ENCODE measurements around the gene CD160. TPM values are rescaled to one million over a fixed set of nuclear protein-coding genes. Genes with fewer than 3 reads are reported as not detected.

The CD160 gene
- total and polyA plus RNA-seq, 5 donors: not detected

GRCh38 chr1:145695821-145696629 is 23.3 kb upstream of the CD160 start:
- H3K4me1 ChIP-seq (ENCODE audit: control insufficient read depth, insufficient read depth, low read length): no peaks in the 10 kb centered on the region
- no peak for DNase-seq
- intact Hi-C loops (cut with DNase I): no loop called here
- ATAC-seq: no peak
- no peak overlapping the region for H3K4me3 ChIP-seq (ENCODE audit: low read length)
- H3K27me3 ChIP-seq (ENCODE audit: control insufficient read depth, insufficient read depth): no peaks in the 10 kb centered on the region
- 64% methylated on average over 5 of the region's 5 CpGs for WGBS
- H3K27ac ChIP-seq (ENCODE audit: low read length): no peak overlapping the region
- H3K9me3 ChIP-seq (ENCODE audit: control insufficient read depth, low read length): no peaks in the 10 kb centered on the region

GRCh38 chr1:145696630-145696960 is 22.7 kb upstream of the CD160 start:
- intact Hi-C loops (cut with DNase I): no loop called here
- no peak for ATAC-seq

GRCh38 chr1:145701306-145701862 is 17.9 kb upstream of the CD160 start:
- Histone ChIP-seq H3K4me3 (ENCODE audit: low read length) (no peak overlapping the region), H3K4me1 (ENCODE audit: control insufficient read depth, insufficient read depth, low read length) (no peaks in the 10 kb centered on the region), H3K9me3 (ENCODE audit: control insufficient read depth, low read length) (no peaks in the 10 kb centered on the region), H3K27me3 (ENCODE audit: control insufficient read depth, insufficient read depth) (no peaks in the 10 kb centered on the region), H3K27ac (ENCODE audit: low read length) (no peak overlapping the region)
- no peak for ATAC-seq
- intact Hi-C loops (cut with DNase I): no loop called here
- 79% methylated on average over 2 of the region's 2 CpGs for WGBS
- no peak for DNase-seq

More at GRCh38 chr1:145696630-145696960, 22.7 kb upstream of the CD160 start:
- H3K4me3 ChIP-seq (ENCODE audit: low read length): no peak overlapping the region
- H3K9me3 ChIP-seq (ENCODE audit: control insufficient read depth, low read length): no peaks in the 10 kb centered on the region
- H3K27me3 ChIP-seq (ENCODE audit: control insufficient read depth, insufficient read depth): no peaks in the 10 kb centered on the region
- DNase-seq: no peak
- no peak overlapping the region for H3K27ac ChIP-seq (ENCODE audit: low read length)
- no peaks in the 10 kb centered on the region for H3K4me1 ChIP-seq (ENCODE audit: control insufficient read depth, insufficient read depth, low read length)
- 91% methylated on average over 3 of the region's 3 CpGs for WGBS

GRCh38 chr1:145702052-145702451 is 17.2 kb upstream of the CD160 start:
- H3K9me3 ChIP-seq (ENCODE audit: control insufficient read depth, low read length): no peaks in the 10 kb centered on the region
- no peak overlapping the region for H3K4me3 ChIP-seq (ENCODE audit: low read length)
- H3K27me3 ChIP-seq (ENCODE audit: control insufficient read depth, insufficient read depth): no peaks in the 10 kb centered on the region
- DNase-seq: no peak
- intact Hi-C loops (cut with DNase I): no loop called here
- H3K27ac ChIP-seq (ENCODE audit: low read length): no peak overlapping the region
- H3K4me1 ChIP-seq (ENCODE audit: control insufficient read depth, insufficient read depth, low read length): no peaks in the 10 kb centered on the region
- WGBS: 71% methylated on average over 2 of the region's 2 CpGs
- no peak for ATAC-seq

- WGBS: 92% methylated on average over 7 of the region's 7 CpGs
- no peak for ATAC-seq
- Histone ChIP-seq H3K9me3 (ENCODE audit: control insufficient read depth, low read length) (no peaks in the 10 kb centered on the region), H3K4me3 (ENCODE audit: low read length) (no peak overlapping the region), H3K27me3 (ENCODE audit: control insufficient read depth, insufficient read depth) (no peaks in the 10 kb centered on the region), H3K27ac (ENCODE audit: low read length) (no peak overlapping the region), H3K4me1 (ENCODE audit: control insufficient read depth, insufficient read depth, low read length) (no peaks in the 10 kb centered on the region)
- no peak for DNase-seq
- intact Hi-C loops (cut with DNase I): no loop called here
Observed at GRCh38 chr1:145702826-145703225, 16.5 kb upstream of the CD160 start.

- Histone ChIP-seq H3K9me3 (ENCODE audit: control insufficient read depth, low read length) (no peaks in the 10 kb centered on the region), H3K4me1 (ENCODE audit: control insufficient read depth, insufficient read depth, low read length) (no peaks in the 10 kb centered on the region), H3K27ac (ENCODE audit: low read length) (no peak overlapping the region), H3K4me3 (ENCODE audit: low read length) (no peak overlapping the region), H3K27me3 (ENCODE audit: control insufficient read depth, insufficient read depth) (no peaks in the 10 kb centered on the region)
- 88% methylated on average over 7 of the region's 7 CpGs for WGBS
- intact Hi-C loops (cut with DNase I): no loop called here
- ATAC-seq: no peak
- no peak for DNase-seq
Observed at GRCh38 chr1:145705622-145706021, 13.7 kb upstream of the CD160 start.

GRCh38 chr1:145706086-145706664 is 13.1 kb upstream of the CD160 start:
- intact Hi-C loops (cut with DNase I): no loop called here
- ATAC-seq (no peak), DNase-seq (no peak)
- 71% methylated on average over 2 of the region's 2 CpGs for WGBS
- Histone ChIP-seq H3K4me3 (ENCODE audit: low read length) (no peak overlapping the region), H3K9me3 (ENCODE audit: control insufficient read depth, low read length) (no peaks in the 10 kb centered on the region), H3K27ac (ENCODE audit: low read length) (no peak overlapping the region), H3K4me1 (ENCODE audit: control insufficient read depth, insufficient read depth, low read length) (no peaks in the 10 kb centered on the region), H3K27me3 (ENCODE audit: control insufficient read depth, insufficient read depth) (no peaks in the 10 kb centered on the region)

GRCh38 chr1:145707183-145707867 is 12.0 kb upstream of the CD160 start, which contains the start of gene PDZK1:
TSS of gene PDZK1 (minus strand) at chr1:145707368. CDS start at chr1:145688021, 19,347 bp downstream.
- Histone ChIP-seq H3K9me3 (ENCODE audit: control insufficient read depth, low read length) (no peaks in the 10 kb centered on the region), H3K4me1 (ENCODE audit: control insufficient read depth, insufficient read depth, low read length) (no peaks in the 10 kb centered on the region), H3K27ac (ENCODE audit: low read length) (no peak within 1 kb of the TSS), H3K27me3 (ENCODE audit: control insufficient read depth, insufficient read depth) (no peaks in the 10 kb centered on the region), H3K4me3 (ENCODE audit: low read length) (no peak within 1 kb of the TSS)
- WGBS: 80% methylated on average over 9 of the region's 9 CpGs
- intact Hi-C loops (cut with DNase I): no loop called here
- DNase-seq: no peak
- no peak for ATAC-seq

- no peak overlapping the region for H3K4me3 ChIP-seq (ENCODE audit: low read length)
- no peak overlapping the region for H3K27ac ChIP-seq (ENCODE audit: low read length)
- DNase-seq (no peak), ATAC-seq (no peak)
- intact Hi-C loops (cut with DNase I): no loop called here
- H3K4me1 ChIP-seq (ENCODE audit: control insufficient read depth, insufficient read depth, low read length): no peaks in the 10 kb centered on the region
- H3K9me3 ChIP-seq (ENCODE audit: control insufficient read depth, low read length): no peaks in the 10 kb centered on the region
- 56% methylated on average over 7 of the region's 7 CpGs for WGBS
- H3K27me3 ChIP-seq (ENCODE audit: control insufficient read depth, insufficient read depth): no peaks in the 10 kb centered on the region
Observed at GRCh38 chr1:145708063-145708462, 11.2 kb upstream of the CD160 start.

- ATAC-seq: no peak
- no peak overlapping the region for H3K4me3 ChIP-seq (ENCODE audit: low read length)
- peaks cover 1% of the 10 kb centered on the region for H3K4me1 ChIP-seq (ENCODE audit: control insufficient read depth, insufficient read depth, low read length)
- no peak overlapping the region for H3K27ac ChIP-seq (ENCODE audit: low read length)
- 86% methylated on average over 4 of the region's 4 CpGs for WGBS
- H3K27me3 ChIP-seq (ENCODE audit: control insufficient read depth, insufficient read depth): no peaks in the 10 kb centered on the region
- H3K9me3 ChIP-seq (ENCODE audit: control insufficient read depth, low read length): no peaks in the 10 kb centered on the region
- intact Hi-C loops (cut with DNase I): no loop called here
- no peak for DNase-seq
Observed at GRCh38 chr1:145710291-145711027, 8.8 kb upstream of the CD160 start.
